K562 (cell line): ENCODE measurements around the gene GDF2.

Experiments used
- ARID1B ChIP-seq: fragments of 450-650 bp; IDR thresholded peaks from 2 replicates; pipeline ENCODE4 v1.6.1; 2016; ENCODE audit warnings: antibody characterized with exemption, mild to moderate bottlenecking, inconsistent platforms
- EGR1 ChIP-seq: fragments of 450-650 bp; conservative IDR thresholded peaks from 2 replicates; pipeline ENCODE4 v1.6.1; 2017; ENCODE audit warnings: mild to moderate bottlenecking
- PBX2 ChIP-seq, 2 experiments: IDR thresholded peaks in 1 of 2; conservative IDR thresholded peaks in 1 of 2; 2 replicates each; pipeline ENCODE4 v1.6.1; 2016; ENCODE audit warnings: low read depth in 2 of 2, mild to moderate bottlenecking in 1 of 2, missing compliant biosample characterization in 1 of 2, missing genetic modification characterization in 1 of 2, moderate library complexity in 1 of 2
- RREB1 ChIP-seq: fragments of 250-450 bp; sonication (Bioruptor Pico); IDR thresholded peaks from 2 replicates; pipeline ENCODE4 v1.4.0; 2020
- ZBED1 ChIP-seq: IDR thresholded peaks from 2 replicates; pipeline ENCODE4 v1.6.1; 2014
- ZFP30 ChIP-seq: fragments of 250-450 bp; sonication (Bioruptor Pico); IDR thresholded peaks from 2 replicates; pipeline ENCODE4 v1.8.0; 2022; ENCODE audit warnings: moderate library complexity, mild to moderate bottlenecking, inconsistent platforms, borderline replicate concordance
- ZNF24 ChIP-seq: fragments of 450-650 bp; IDR thresholded peaks from 2 replicates; pipeline ENCODE4 v1.6.1; 2016

DNA sequence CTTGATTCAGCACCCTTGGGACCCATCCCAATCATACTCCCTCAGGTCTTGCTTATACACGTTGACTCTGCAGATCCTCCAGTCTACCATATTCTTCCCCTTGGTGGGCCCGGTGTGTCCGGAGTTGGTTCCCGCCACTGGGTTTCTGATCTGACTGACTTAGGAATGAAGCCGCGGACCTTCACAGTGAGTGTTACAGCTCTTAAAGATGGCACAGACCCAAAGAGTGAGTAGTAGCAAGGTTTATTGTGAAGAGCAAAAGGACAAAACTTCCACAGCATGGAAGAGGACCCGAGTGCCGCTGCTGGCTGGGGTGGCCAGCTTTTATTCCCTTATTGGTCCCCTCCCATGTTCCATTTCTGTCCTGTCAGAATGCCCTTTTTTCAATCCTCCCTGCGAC, 28.2 kb upstream of the GDF2 start:
- TF ChIP-seq PBX2 (CRISPR knock-in tag; IDR thresholded peaks at IDR 0.05; ENCODE audit: low read depth) (no peak), PBX2 (tag; conservative IDR thresholded peaks at IDR 0.05; ENCODE audit: low read depth) (no peak), ARID1B (no peak), EGR1 (no peak), ZBED1 (no peak), RREB1 (CRISPR knock-in tag) (no peak), ZNF24 (no peak), ZFP30 (no peak)
